Brain microvascular endothelial cell (primary cell): Measurements from ENCODE around the gene PDSS2.

Source experiments
- DNase-seq: peaks from one replicate; pipeline ENCODE4 v3.0.0-alpha.2; 2020
- H3K27ac ChIP-seq: fragments of 250-450 bp; sonication (Bioruptor Pico); 2 replicates; pipeline ENCODE4 v1.5.1; 2020; ENCODE audit warnings: mild to moderate bottlenecking, moderate library complexity
- H3K27me3 ChIP-seq: fragments of 250-450 bp; sonication (Bioruptor Pico); replicated peaks from 2 replicates; pipeline ENCODE4 v1.5.1; 2020; ENCODE audit warnings: mild to moderate bottlenecking
- H3K36me3 ChIP-seq: fragments of 250-450 bp; sonication (Bioruptor Pico); replicated peaks from 2 replicates; pipeline ENCODE4 v1.5.1; 2020; ENCODE audit warnings: mild to moderate bottlenecking
- H3K4me3 ChIP-seq: 2 replicates; pipeline ENCODE4 v1.5.1; 2011; ENCODE audit warnings: low read depth, mild to moderate bottlenecking, control low read depth, low read length, moderate library complexity
- CTCF ChIP-seq: IDR thresholded peaks from 2 replicates; pipeline ENCODE4 v1.5.1; 2011; ENCODE audit warnings: low read depth, mild to moderate bottlenecking, moderate library complexity, low read length, control low read depth, inconsistent platforms; ENCODE audit errors: missing control alignments
- in situ Hi-C: cut with HindIII; loops from 2 replicates; pipeline ENCODE4 v1.10.0; 2017; ENCODE audit warnings: low sequenced_read_pairs, low pct_ligation_motif_present

Gene PDSS2

GRCh38 chr6:107423474-107423990, 35.8 kb downstream of the PDSS2 start:
- Histone ChIP-seq H3K27ac (no peak overlapping the region), H3K27me3 (no peaks in the 10 kb centered on the region), H3K4me3 (no peak overlapping the region), H3K36me3 (no peaks in the 10 kb centered on the region)
- TF ChIP-seq CTCF: no peak
- in situ Hi-C loops: no loop called here
- DNase-seq: no peak

- TF ChIP-seq CTCF: no peak
- Histone ChIP-seq H3K36me3 (no peaks in the 10 kb centered on the region), H3K27me3 (no peaks in the 10 kb centered on the region), H3K4me3 (no peak overlapping the region), H3K27ac (no peak overlapping the region)
- in situ Hi-C loops: no loop called here
- no peak for DNase-seq
These were observed 37.6 kb downstream of the PDSS2 start for GRCh38 chr6:107421696-107422256.

GRCh38 chr6:107419733-107420132, 39.6 kb downstream of the PDSS2 start:
- TF ChIP-seq CTCF: no peak
- H3K27me3 ChIP-seq: no peaks in the 10 kb centered on the region
- in situ Hi-C loops: no loop called here
- no peak overlapping the region for H3K4me3 ChIP-seq
- H3K36me3 ChIP-seq: no peaks in the 10 kb centered on the region
- DNase-seq: peak; percentile 23
- H3K27ac ChIP-seq: no peak overlapping the region

- in situ Hi-C loops: no loop called here
These were observed 41.2 kb downstream of the PDSS2 start for GRCh38 chr6:107418118-107418517.

GRCh38 chr6:107416145-107416544, 43.2 kb downstream of the PDSS2 start:
- DNase-seq: no peak
- Histone ChIP-seq H3K4me3 (no peak overlapping the region), H3K27ac (no peak overlapping the region), H3K36me3 (no peaks in the 10 kb centered on the region), H3K27me3 (no peaks in the 10 kb centered on the region)
- in situ Hi-C loops: no loop called here
- no peak for TF ChIP-seq CTCF

More at GRCh38 chr6:107418118-107418517, 41.2 kb downstream of the PDSS2 start:
- TF ChIP-seq CTCF: peak; percentile 68
- Histone ChIP-seq H3K4me3 (no peak overlapping the region), H3K27ac (no peak overlapping the region), H3K36me3 (no peaks in the 10 kb centered on the region), H3K27me3 (no peaks in the 10 kb centered on the region)
- peak; percentile 31 for DNase-seq
